Endothelial cell of umbilical vein (primary cell): Measurements from ENCODE around the gene MRM1. TPM values are rescaled to one million over a fixed set of nuclear protein-coding genes. Genes with fewer than 3 reads are reported as not detected.

ENCODE experiments used
- BruUV-seq: library from RNA; stranded (reverse); fragments of 400-500 nt; replicated peaks from 2 replicates; lab custom pipeline; 2021; lab: Mats Ljungman, UMichigan
- CTCF ChIA-PET: fragments of 300-600, 350-600 bp; sonication (Branson Sonifier 250); formaldehyde crosslinking; loops from one replicate; lab custom pipeline; 2021; ENCODE audit warnings: antibody characterized with exemption, inconsistent platforms; lab: Charles Lee
- POLR2A ChIA-PET: fragments of 300-600, 350-600 bp; sonication (Branson Sonifier 250); formaldehyde crosslinking; loops from one replicate; lab custom pipeline; 2021; ENCODE audit warnings: antibody characterized with exemption, inconsistent platforms; lab: Charles Lee
- DNase-seq: peaks from one replicate; pipeline ENCODE4 v3.0.0-alpha.2; 2011; ENCODE audit warnings: low read depth, low spot score
- FAIRE-seq: peaks from 2 replicates; lab custom pipeline; 2011; peaks lifted over from hg19 to GRCh38; lab: Jason Lieb, UNC
- H2AFZ ChIP-seq: 2 replicates; pipeline ENCODE4 v1.6.0; 2012; ENCODE audit warnings: low read depth, low read length, control low read depth, inconsistent platforms
- H3K27ac ChIP-seq: 2 replicates; pipeline ENCODE4 v1.5.1; 2011; ENCODE audit warnings: low read depth, mild to moderate bottlenecking, control low read depth, low read length, moderate library complexity; ENCODE audit not compliant: insufficient read depth
- H3K27me3 ChIP-seq, 2 experiments: 2 replicates each; pipeline versions ENCODE4 v1.6.0 to v1.6.1; 2011; ENCODE audit warnings: low read length in 2 of 2, mixed read lengths in 1 of 2; ENCODE audit not compliant: control insufficient read depth in 2 of 2, insufficient read depth in 2 of 2
- H3K36me3 ChIP-seq, 2 experiments: 2 replicates in 1 of 2; 3 replicates in 1 of 2; pipeline ENCODE4 v1.5.1; 2011; ENCODE audit warnings: low read length in 2 of 2, mild to moderate bottlenecking in 1 of 2, moderate library complexity in 1 of 2; ENCODE audit not compliant: control insufficient read depth in 2 of 2, insufficient read depth in 2 of 2; ENCODE audit errors: extremely low read depth in 1 of 2
- H3K4me1 ChIP-seq: 3 replicates; pipeline ENCODE4 v1.5.1; 2011; ENCODE audit warnings: mild to moderate bottlenecking, low read length; ENCODE audit not compliant: control insufficient read depth, insufficient read depth; ENCODE audit errors: extremely low read depth
- H3K4me2 ChIP-seq: 2 replicates; pipeline ENCODE4 v1.6.1; 2011; ENCODE audit warnings: low read length, control low read depth, mixed read lengths; ENCODE audit not compliant: insufficient read depth
- H3K4me3 ChIP-seq, 3 experiments: fragments of 200-600 bp in 1 of 3; sonication (generic), shearing (Covaris generic) in 1 of 3; replicated peaks in 1 of 3; 2 replicates each; pipeline ENCODE4 v1.5.1; 2011 to 2016; ENCODE audit warnings: control low read depth in 3 of 3, low read length in 3 of 3, mild to moderate bottlenecking in 2 of 3, inconsistent platforms in 1 of 3, low read depth in 1 of 3, moderate library complexity in 1 of 3; ENCODE audit not compliant: insufficient read depth in 1 of 3
- H3K79me2 ChIP-seq: 2 replicates; pipeline ENCODE4 v1.6.0; 2012; ENCODE audit warnings: low read length, inconsistent platforms; ENCODE audit not compliant: control insufficient read depth, insufficient read depth
- H3K9ac ChIP-seq: replicated peaks from 2 replicates; pipeline ENCODE3; 2011; ENCODE audit warnings: low read length, control low read depth; ENCODE audit not compliant: insufficient read depth; ENCODE audit errors: extremely low read depth
- H3K9me1 ChIP-seq: replicated peaks from 3 replicates; pipeline ENCODE4 v1.6.0; 2011; ENCODE audit warnings: mild to moderate bottlenecking, low read length; ENCODE audit not compliant: control insufficient read depth, insufficient read depth; ENCODE audit errors: extremely low read depth
- H3K9me3 ChIP-seq: replicated peaks from 2 replicates; pipeline ENCODE4 v1.5.1; 2012; ENCODE audit warnings: low read length, inconsistent platforms; ENCODE audit not compliant: control insufficient read depth, insufficient read depth
- H4K20me1 ChIP-seq: replicated peaks from 2 replicates; pipeline ENCODE3; 2011; ENCODE audit warnings: mild to moderate bottlenecking, low read length; ENCODE audit not compliant: control insufficient read depth, insufficient read depth; ENCODE audit errors: extremely low read depth
- POLR2A ChIP-seq: IDR thresholded peaks from 2 replicates; pipeline ENCODE4 v1.6.1; 2012; ENCODE audit warnings: low read depth, mild to moderate bottlenecking, control low read depth, low read length
- dilution Hi-C: fragments of 300-500 bp; cut with MboI; formaldehyde crosslinking; loops from one replicate; pipeline ENCODE4 v1.15.0; 2019; ENCODE audit warnings: low sequenced_read_pairs; ENCODE audit not compliant: extremely low pct_ligation_motif_present
- intact Hi-C: fragments of 100-400 bp; cut with micrococcal nuclease; formaldehyde crosslinking; loops from one replicate; pipeline ENCODE4 v1.10.0; 2022
- polyA plus RNA-seq, 4 experiments: library from polyadenylated mRNA; depleted of rRNA in 3 of 4; stranded (reverse) in 3 of 4; unstranded in 1 of 4; fragments of >200 nt; gene quantifications; 2 replicates each; pipeline versions ENCODE4 v1.2.1 to v1.2.3, GENCODE V29; 2011 to 2012; ENCODE audit warnings: missing spikeins in 1 of 4
- total RNA-seq: library from RNA; stranded (reverse); gene quantifications from 2 replicates; pipeline ENCODE4 v1.2.3, GENCODE V29; 2021
- TF ChIP-seq, protein P1 (sequence below), 2 donors: IDR thresholded peaks; 1 replicate in 1 of 2; 2 replicates in 1 of 2; pipeline ENCODE4 v1.5.1; 2011; ENCODE audit warnings: low read length in 2 of 2, mild to moderate bottlenecking in 2 of 2, moderate library complexity in 2 of 2, control low read depth in 1 of 2, inconsistent platforms in 1 of 2, low read depth in 1 of 2; ENCODE audit not compliant: insufficient read depth in 1 of 2; ENCODE audit errors: extremely low read depth in 1 of 2
- TF ChIP-seq, protein P2 (sequence below): IDR thresholded peaks from 2 replicates; pipeline ENCODE4 v1.6.1; 2011; ENCODE audit not compliant: insufficient read depth, insufficient read length

Gene MRM1
- total and polyA plus RNA-seq, 2 donors (not counting 3 experiments of a cell fraction or from before 2014, with no cell fraction given): 3.7 to 5.9 TPM

DNA sequence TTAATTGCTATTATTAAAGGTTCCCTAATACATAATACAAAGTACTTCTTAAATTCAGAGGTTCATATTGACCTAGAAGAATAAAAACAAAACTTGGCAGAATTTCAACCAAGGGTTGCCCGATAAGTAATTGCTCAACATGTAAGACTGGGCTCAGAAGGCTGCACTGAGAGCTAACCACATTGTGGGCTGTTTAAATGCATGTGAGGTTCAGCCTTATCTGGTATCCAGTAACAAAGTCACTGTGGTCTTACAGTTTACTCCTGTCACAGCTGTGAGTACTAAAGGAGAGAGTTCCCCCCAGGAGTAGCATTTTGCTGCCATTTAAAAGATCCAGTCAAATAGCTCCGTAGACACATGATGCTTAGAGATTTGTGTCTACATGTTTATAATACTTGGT is 11.3 kb upstream of the MRM1 start:
- dilution Hi-C loops (no loop called here), intact Hi-C loops (no loop called here)
- no TSS peak for BruUV-seq
- no peaks in the 10 kb centered on the region for H4K20me1 ChIP-seq
- ChIA-PET POLR2A (no interaction called here), CTCF (interaction anchor here (3.2 kb wide), 1 partner anchor 12 kb away, joined by 34 read pairs; the partner anchor contains the start of gene MRM1)
- no peaks in the 10 kb centered on the region for H3K9me3 ChIP-seq
- H3K36me3 ChIP-seq: peaks cover 6 to 19% of the 10 kb centered on the region in 2 experiments
- H3K27ac ChIP-seq: no peak overlapping the region
- DNase-seq: no peak
- H3K79me2 ChIP-seq: no peaks in the 10 kb centered on the region
- H3K4me1 ChIP-seq: peaks cover 7% of the 10 kb centered on the region
- TF ChIP-seq, protein P1, sequence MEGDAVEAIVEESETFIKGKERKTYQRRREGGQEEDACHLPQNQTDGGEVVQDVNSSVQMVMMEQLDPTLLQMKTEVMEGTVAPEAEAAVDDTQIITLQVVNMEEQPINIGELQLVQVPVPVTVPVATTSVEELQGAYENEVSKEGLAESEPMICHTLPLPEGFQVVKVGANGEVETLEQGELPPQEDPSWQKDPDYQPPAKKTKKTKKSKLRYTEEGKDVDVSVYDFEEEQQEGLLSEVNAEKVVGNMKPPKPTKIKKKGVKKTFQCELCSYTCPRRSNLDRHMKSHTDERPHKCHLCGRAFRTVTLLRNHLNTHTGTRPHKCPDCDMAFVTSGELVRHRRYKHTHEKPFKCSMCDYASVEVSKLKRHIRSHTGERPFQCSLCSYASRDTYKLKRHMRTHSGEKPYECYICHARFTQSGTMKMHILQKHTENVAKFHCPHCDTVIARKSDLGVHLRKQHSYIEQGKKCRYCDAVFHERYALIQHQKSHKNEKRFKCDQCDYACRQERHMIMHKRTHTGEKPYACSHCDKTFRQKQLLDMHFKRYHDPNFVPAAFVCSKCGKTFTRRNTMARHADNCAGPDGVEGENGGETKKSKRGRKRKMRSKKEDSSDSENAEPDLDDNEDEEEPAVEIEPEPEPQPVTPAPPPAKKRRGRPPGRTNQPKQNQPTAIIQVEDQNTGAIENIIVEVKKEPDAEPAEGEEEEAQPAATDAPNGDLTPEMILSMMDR (IDR thresholded peaks at IDR 0.05; ENCODE audit: extremely low read depth in 1 of 2, insufficient read depth in 1 of 2, low read depth in 1 of 2, low read length in 2 of 2): no peak
- TF ChIP-seq, protein P2, sequence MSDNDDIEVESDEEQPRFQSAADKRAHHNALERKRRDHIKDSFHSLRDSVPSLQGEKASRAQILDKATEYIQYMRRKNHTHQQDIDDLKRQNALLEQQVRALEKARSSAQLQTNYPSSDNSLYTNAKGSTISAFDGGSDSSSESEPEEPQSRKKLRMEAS: no peak
- no peak for TF ChIP-seq POLR2A
- H3K4me3 ChIP-seq: no peak overlapping the region
- no peak overlapping the region for H3K4me2 ChIP-seq
- H3K27me3 ChIP-seq: no peaks in the 10 kb centered on the region
- no peak overlapping the region for H3K9ac ChIP-seq
- H2AFZ ChIP-seq: no peak overlapping the region
- no peaks in the 10 kb centered on the region for H3K9me1 ChIP-seq
- no peak for FAIRE-seq
